SH-SY5Y (cell line): ENCODE results near the gene HNMT.

Experiments
- GATA2 ChIP-seq: IDR thresholded peaks from 2 replicates; pipeline ENCODE4 v1.6.1; 2011; ENCODE audit warnings: mild to moderate bottlenecking, low read depth, low read length
- GATA3 ChIP-seq: IDR thresholded peaks from 2 replicates; pipeline ENCODE4 v1.6.1; 2011; ENCODE audit warnings: low read depth, mild to moderate bottlenecking, low read length, moderate library complexity

DNA sequence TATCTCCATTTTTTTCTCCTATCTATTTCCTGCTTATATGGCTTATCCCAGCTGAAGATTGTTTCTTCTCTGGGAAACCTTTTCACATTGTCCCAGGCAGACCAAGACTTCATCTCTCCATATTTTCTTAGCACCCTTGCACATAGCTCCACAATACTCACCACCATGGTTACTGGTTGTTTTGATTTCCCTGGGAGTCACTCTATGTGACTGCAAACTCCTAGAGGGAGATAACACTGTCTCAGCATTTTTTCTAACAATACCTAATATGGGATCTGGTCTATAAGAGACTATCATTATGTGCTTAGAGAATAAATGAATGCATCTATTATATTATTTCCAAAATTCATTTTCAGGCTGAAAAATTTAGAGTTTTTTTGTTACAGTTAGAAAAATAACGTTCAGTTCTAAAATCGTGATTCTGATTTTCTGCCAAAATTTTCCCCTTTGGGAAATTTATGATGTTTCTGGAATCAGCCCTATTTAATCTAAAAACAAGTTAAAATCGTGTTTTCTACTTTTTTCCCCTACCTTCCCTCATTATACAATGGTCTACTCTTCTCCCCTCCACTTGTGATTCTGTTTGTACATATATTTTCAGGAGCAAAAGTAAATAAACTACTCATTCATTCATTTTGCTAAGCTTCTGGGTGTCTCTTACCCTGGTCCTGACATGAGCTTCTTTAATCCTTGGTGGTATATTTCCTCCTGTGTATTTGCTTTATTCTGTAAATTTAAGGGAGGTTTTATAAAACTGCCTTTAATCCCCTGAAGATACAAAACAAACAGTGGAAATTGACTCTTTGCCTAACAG, 95.4 kb downstream of the HNMT start:
- TF ChIP-seq GATA3 (no peak), GATA2 (no peak)
